Measurements from ENCODE around the gene COP1. TPM values are rescaled to one million over a fixed set of nuclear protein-coding genes. Genes with fewer than 3 reads are reported as not detected.

Gene COP1
- 10 to 100 TPM; 35.3 to 39.7 TPM for total RNA-seq

GRCh38 chr1:176206961-176207902 is at the start of gene COP1:
COP1 (minus strand) TSS chr1:176207286; CDS start chr1:176206978, 308 bp downstream.

